Neural progenitor cell (in vitro differentiated cells): ENCODE results near the gene TRIM39. TPM values are rescaled to one million over a fixed set of nuclear protein-coding genes. Genes with fewer than 3 reads are reported as not detected.

Experiments used
- DNase-seq: peaks from one replicate; pipeline ENCODE4 v3.0.0-alpha.2; 2016; ENCODE audit warnings: low spot score
- H2AFZ ChIP-seq: fragments of 200-600 bp; sonication (generic); replicated peaks from 2 replicates; pipeline ENCODE4 v1.6.1; 2016; ENCODE audit warnings: antibody characterized with exemption
- H3F3A ChIP-seq: fragments of 200-600 bp; sonication (generic); 2 replicates; pipeline ENCODE4 v1.6.1; 2016; ENCODE audit warnings: antibody characterized with exemption, low read depth
- H3K27ac ChIP-seq: fragments of 200-600 bp; sonication (generic); 2 replicates; pipeline ENCODE4 v1.5.1; 2016; ENCODE audit warnings: mild to moderate bottlenecking
- H3K27me3 ChIP-seq: fragments of 200-600 bp; sonication (generic); 2 replicates; pipeline ENCODE4 v1.6.1; 2016; ENCODE audit warnings: mild to moderate bottlenecking, moderate library complexity
- H3K36me3 ChIP-seq: fragments of 200-600 bp; sonication (generic); 2 replicates; pipeline ENCODE4 v1.5.1; 2016
- H3K4me1 ChIP-seq: fragments of 200-600 bp; sonication (generic); 2 replicates; pipeline ENCODE4 v1.6.1; 2016; ENCODE audit warnings: mixed run types
- H3K4me2 ChIP-seq: fragments of 200-600 bp; sonication (generic); 2 replicates; pipeline ENCODE4 v1.6.1; 2016
- H3K4me3 ChIP-seq: fragments of 200-600 bp; sonication (generic); 2 replicates; pipeline ENCODE4 v1.5.1; 2016
- H3K79me2 ChIP-seq: fragments of 200-600 bp; sonication (generic); 2 replicates; pipeline ENCODE4 v1.6.1; 2016; ENCODE audit warnings: low read depth
- H3K9ac ChIP-seq: fragments of 200-600 bp; sonication (generic); 2 replicates; pipeline ENCODE4 v1.6.1; 2016
- H3K9me3 ChIP-seq: fragments of 200-600 bp; sonication (generic); 2 replicates; pipeline ENCODE4 v1.5.1; 2016; ENCODE audit warnings: low read depth
- H4K20me1 ChIP-seq: fragments of 200-600 bp; sonication (generic); 2 replicates; pipeline ENCODE4 v1.6.1; 2016; ENCODE audit warnings: low read depth
- H3K27ac Mint-ChIP-seq: 3 replicates; pipeline ENCODE4 v1.8.0; 2021; ENCODE audit warnings: mixed read lengths
- H3K27me3 Mint-ChIP-seq: 2 replicates; pipeline ENCODE4 v1.8.0; 2022; ENCODE audit warnings: low read depth, mild to moderate bottlenecking, inconsistent platforms, moderate library complexity, mixed read lengths; ENCODE audit not compliant: insufficient read depth
- H3K36me3 Mint-ChIP-seq: 3 replicates; pipeline ENCODE4 v1.8.0; 2021; ENCODE audit warnings: mixed read lengths
- H3K4me1 Mint-ChIP-seq: 3 replicates; pipeline ENCODE4 v1.8.0; 2021; ENCODE audit warnings: mixed read lengths
- H3K4me3 Mint-ChIP-seq: 3 replicates; pipeline ENCODE4 v1.8.0; 2021; ENCODE audit warnings: mild to moderate bottlenecking, moderate library complexity, mixed read lengths
- H3K9me3 Mint-ChIP-seq: 3 replicates; pipeline ENCODE4 v1.8.0; 2020; ENCODE audit warnings: mixed read lengths
- CTCF ChIP-seq: fragments of 200-600 bp; sonication (generic); IDR thresholded peaks from 2 replicates; pipeline ENCODE4 v1.5.1; 2017; ENCODE audit warnings: antibody characterized with exemption, mild to moderate bottlenecking
- EZH2 ChIP-seq: fragments of 200-600 bp; sonication (generic); IDR thresholded peaks from 2 replicates; pipeline ENCODE4 v1.6.1; 2017; ENCODE audit warnings: antibody characterized with exemption, mild to moderate bottlenecking, moderate library complexity
- EZH2phosphoT487 ChIP-seq: fragments of 200-600 bp; sonication (generic); IDR thresholded peaks from 2 replicates; pipeline ENCODE4 v1.6.1; 2017; ENCODE audit warnings: antibody characterized with exemption
- total RNA-seq: library from RNA; depleted of rRNA; stranded (reverse); fragments of >200 nt; gene quantifications from 2 replicates; pipeline ENCODE4 v1.2.3, GENCODE V29; 2015; ENCODE audit warnings: low replicate concordance

Gene TRIM39
- total RNA-seq, 1 donor from 2014 or later = 11.0 TPM

GRCh38 chr6:30331981-30332380 is 5.3 kb downstream of the TRIM39 start:
- H4K20me1 ChIP-seq = no peaks in the 10 kb centered on the region
- peaks cover 6% of the 10 kb centered on the region for H3K4me1 ChIP-seq
- no peak overlapping the region for H3K4me3 ChIP-seq
- Mint-ChIP-seq H3K4me1 (peaks cover 10% of the 10 kb centered on the region), H3K9me3 (no peaks in the 10 kb centered on the region), H3K36me3 (peaks cover 10% of the 10 kb centered on the region), H3K27me3 (no peaks in the 10 kb centered on the region), H3K27ac (no peak overlapping the region), H3K4me3 (no peak overlapping the region)
- no peak overlapping the region for H3K9ac ChIP-seq
- H2AFZ ChIP-seq = no peak overlapping the region
- H3F3A ChIP-seq = no peaks in the 10 kb centered on the region
- DNase-seq = no peak
- peaks cover 12% of the 10 kb centered on the region for H3K79me2 ChIP-seq
- TF ChIP-seq EZH2phosphoT487 (no peak), EZH2 (no peak), CTCF (no peak)
- H3K36me3 ChIP-seq = peaks cover 5% of the 10 kb centered on the region
- H3K9me3 ChIP-seq = no peaks in the 10 kb centered on the region
- H3K27ac ChIP-seq = no peak overlapping the region
- H3K27me3 ChIP-seq = no peaks in the 10 kb centered on the region
- no peak overlapping the region for H3K4me2 ChIP-seq

GRCh38 chr6:30334075-30334783 is 7.5 kb downstream of the TRIM39 start:
- Mint-ChIP-seq H3K27ac (no peak overlapping the region), H3K36me3 (peaks cover 17% of the 10 kb centered on the region), H3K9me3 (no peaks in the 10 kb centered on the region), H3K4me1 (no peaks in the 10 kb centered on the region), H3K27me3 (no peaks in the 10 kb centered on the region), H3K4me3 (no peak overlapping the region)
- Histone ChIP-seq H3K4me2 (no peak overlapping the region), H3K9ac (no peak overlapping the region), H3K4me3 (no peak overlapping the region), H3K27me3 (no peaks in the 10 kb centered on the region), H3K9me3 (no peaks in the 10 kb centered on the region), H2AFZ (no peak overlapping the region), H3F3A (no peaks in the 10 kb centered on the region), H3K79me2 (no peaks in the 10 kb centered on the region), H3K4me1 (no peaks in the 10 kb centered on the region), H3K27ac (no peak overlapping the region), H4K20me1 (no peaks in the 10 kb centered on the region), H3K36me3 (peaks cover 5% of the 10 kb centered on the region)
- DNase-seq = no peak
- TF ChIP-seq CTCF (no peak), EZH2 (no peak), EZH2phosphoT487 (no peak)

GRCh38 chr6:30340589-30341054 is 13.9 kb downstream of the TRIM39 start:
- peaks cover 4% of the 10 kb centered on the region for H3K4me1 Mint-ChIP-seq
- H3K4me3 Mint-ChIP-seq = no peak overlapping the region
- Histone ChIP-seq H2AFZ (no peak overlapping the region), H3K4me3 (no peak overlapping the region), H3K4me1 (peaks cover under 1% of the 10 kb centered on the region), H3K9me3 (no peaks in the 10 kb centered on the region), H4K20me1 (no peaks in the 10 kb centered on the region), H3K27ac (no peak overlapping the region), H3F3A (no peaks in the 10 kb centered on the region), H3K4me2 (no peak overlapping the region), H3K36me3 (no peaks in the 10 kb centered on the region), H3K79me2 (peaks cover 2% of the 10 kb centered on the region), H3K9ac (no peak overlapping the region), H3K27me3 (no peaks in the 10 kb centered on the region)
- peaks cover 14% of the 10 kb centered on the region for H3K36me3 Mint-ChIP-seq
- H3K9me3 Mint-ChIP-seq = no peaks in the 10 kb centered on the region
- no peak for DNase-seq
- no peak for TF ChIP-seq EZH2
- TF ChIP-seq CTCF = no peak
- TF ChIP-seq EZH2phosphoT487 = no peak
- no peak overlapping the region for H3K27ac Mint-ChIP-seq
- no peaks in the 10 kb centered on the region for H3K27me3 Mint-ChIP-seq
